ENCODE results near the gene PRDM16.

PRDM16 gene

DNA sequence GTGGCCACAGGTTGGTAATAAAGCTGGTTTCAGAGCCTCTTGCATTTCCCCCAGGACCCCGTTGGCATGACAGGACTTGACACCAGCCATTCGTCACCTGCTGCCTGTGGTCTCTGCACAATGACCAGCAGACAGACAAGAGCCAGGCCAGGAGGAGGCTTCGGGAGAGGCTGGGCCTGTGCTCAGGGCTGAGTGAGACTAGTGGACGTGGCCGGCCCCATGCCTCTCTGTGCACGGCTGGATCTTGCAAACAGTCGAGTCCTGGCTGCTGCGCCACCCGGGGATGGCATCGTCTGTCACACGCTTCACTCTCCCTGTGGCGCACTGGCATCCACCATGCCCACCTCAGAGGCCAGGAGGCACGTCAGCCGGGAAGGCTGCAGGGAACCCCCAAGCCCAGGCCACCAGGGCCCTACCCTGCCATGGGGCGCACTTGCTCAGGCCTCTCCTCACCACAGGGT, 208.0 kb downstream of the PRDM16 start:
- DNase-seq (ENCODE audit: low spot score), result no peak
- TF ChIP-seq, protein P1, sequence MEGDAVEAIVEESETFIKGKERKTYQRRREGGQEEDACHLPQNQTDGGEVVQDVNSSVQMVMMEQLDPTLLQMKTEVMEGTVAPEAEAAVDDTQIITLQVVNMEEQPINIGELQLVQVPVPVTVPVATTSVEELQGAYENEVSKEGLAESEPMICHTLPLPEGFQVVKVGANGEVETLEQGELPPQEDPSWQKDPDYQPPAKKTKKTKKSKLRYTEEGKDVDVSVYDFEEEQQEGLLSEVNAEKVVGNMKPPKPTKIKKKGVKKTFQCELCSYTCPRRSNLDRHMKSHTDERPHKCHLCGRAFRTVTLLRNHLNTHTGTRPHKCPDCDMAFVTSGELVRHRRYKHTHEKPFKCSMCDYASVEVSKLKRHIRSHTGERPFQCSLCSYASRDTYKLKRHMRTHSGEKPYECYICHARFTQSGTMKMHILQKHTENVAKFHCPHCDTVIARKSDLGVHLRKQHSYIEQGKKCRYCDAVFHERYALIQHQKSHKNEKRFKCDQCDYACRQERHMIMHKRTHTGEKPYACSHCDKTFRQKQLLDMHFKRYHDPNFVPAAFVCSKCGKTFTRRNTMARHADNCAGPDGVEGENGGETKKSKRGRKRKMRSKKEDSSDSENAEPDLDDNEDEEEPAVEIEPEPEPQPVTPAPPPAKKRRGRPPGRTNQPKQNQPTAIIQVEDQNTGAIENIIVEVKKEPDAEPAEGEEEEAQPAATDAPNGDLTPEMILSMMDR (IDR thresholded peaks at IDR 0.05; ENCODE audit: borderline replicate concordance, control extremely low read depth, extremely low read depth, insufficient read depth, missing control alignments), result no peak
- in situ Hi-C loops (cut with MboI; ENCODE audit: low sequenced_read_pairs, unreplicated experiment), result no loop called here

DNA sequence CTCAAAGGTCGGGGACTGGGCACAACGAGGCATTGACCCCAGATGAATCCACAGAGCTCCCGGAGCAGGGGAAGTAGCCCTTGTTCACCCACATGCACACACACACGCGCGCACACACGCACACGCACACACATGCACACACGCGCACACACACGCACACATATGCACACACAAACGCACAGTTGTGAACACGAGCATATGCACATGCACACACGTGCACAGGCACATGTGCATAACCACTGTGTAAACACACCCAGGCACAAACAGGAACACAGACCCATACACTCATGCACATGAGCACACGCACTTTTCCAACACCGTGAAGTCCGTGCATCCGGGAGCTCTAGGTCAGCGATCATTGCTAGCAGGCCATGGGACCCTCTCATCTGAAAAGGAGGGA, 208.6 kb downstream of the PRDM16 start:
- DNase-seq (ENCODE audit: low spot score), result no peak
- TF ChIP-seq, protein P1 (IDR thresholded peaks at IDR 0.05; ENCODE audit: borderline replicate concordance, control extremely low read depth, extremely low read depth, insufficient read depth, missing control alignments), result no peak
- in situ Hi-C loops (cut with MboI; ENCODE audit: low sequenced_read_pairs, unreplicated experiment), result no loop called here

DNA sequence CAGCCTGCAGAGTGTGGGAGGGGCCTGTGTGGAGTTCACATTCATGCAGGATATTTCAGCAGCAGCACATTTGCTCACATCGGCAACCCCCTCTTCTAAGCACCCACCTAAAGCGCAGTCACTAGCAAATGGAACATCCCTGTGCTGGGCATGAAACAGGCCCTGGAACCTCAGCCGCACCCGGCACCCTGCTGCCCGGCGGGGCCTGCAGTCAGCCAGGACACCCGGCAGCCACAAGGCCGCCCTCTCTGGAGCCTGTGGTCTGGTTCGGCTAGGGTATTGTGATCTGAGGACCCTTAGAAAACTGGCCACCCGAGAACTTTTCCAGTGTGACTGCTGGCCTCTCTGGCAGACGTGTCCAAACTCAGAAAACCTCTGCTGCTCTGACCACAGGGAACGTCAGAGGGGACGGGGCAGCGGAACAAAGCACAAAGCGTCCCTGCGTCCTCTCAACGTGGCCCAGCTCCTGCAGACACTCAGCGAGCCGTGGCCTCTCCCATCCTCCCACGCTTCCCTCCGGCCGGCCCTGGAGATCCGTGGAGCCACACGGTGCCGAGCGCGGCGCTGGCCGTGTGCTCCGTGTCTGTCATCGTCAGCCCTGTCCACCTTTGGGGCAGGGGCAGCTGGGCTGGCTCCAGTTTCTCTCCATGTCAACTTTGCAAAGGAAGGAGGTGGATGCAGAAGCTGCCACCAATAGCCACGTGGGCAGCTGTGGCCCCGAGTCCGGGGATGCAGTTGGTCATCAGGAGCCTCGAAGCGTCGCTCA, 209.6 kb downstream of the PRDM16 start:
- in situ Hi-C loops (cut with MboI; ENCODE audit: low sequenced_read_pairs, unreplicated experiment), result no loop called here
- TF ChIP-seq, protein P1 (IDR thresholded peaks at IDR 0.05; ENCODE audit: borderline replicate concordance, control extremely low read depth, extremely low read depth, insufficient read depth, missing control alignments), result no peak

DNA sequence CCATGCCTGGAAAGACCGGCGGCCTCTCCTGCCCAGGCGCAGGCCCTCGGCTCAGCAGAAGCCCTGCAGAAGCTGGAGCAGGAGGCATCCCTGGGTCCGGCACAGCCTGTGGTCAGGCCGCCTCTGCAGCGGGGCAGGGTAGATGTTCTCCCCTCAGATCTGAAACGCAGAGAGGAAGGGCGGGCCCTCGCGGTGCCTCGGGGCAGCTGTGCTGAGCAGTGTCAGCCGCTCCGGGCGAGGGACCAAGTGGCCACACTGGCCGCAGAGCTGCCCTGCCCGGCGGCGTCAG, 210.1 kb downstream of the PRDM16 start:
- in situ Hi-C loops (cut with MboI; ENCODE audit: low sequenced_read_pairs, unreplicated experiment), result no loop called here
- DNase-seq (ENCODE audit: low spot score), result no peak
- TF ChIP-seq, protein P1 (IDR thresholded peaks at IDR 0.05; ENCODE audit: borderline replicate concordance, control extremely low read depth, extremely low read depth, insufficient read depth, missing control alignments), result no peak

More for the DNA sequence above, 209.6 kb downstream of the PRDM16 start:
- no peak for DNase-seq (ENCODE audit: low spot score)

DNA sequence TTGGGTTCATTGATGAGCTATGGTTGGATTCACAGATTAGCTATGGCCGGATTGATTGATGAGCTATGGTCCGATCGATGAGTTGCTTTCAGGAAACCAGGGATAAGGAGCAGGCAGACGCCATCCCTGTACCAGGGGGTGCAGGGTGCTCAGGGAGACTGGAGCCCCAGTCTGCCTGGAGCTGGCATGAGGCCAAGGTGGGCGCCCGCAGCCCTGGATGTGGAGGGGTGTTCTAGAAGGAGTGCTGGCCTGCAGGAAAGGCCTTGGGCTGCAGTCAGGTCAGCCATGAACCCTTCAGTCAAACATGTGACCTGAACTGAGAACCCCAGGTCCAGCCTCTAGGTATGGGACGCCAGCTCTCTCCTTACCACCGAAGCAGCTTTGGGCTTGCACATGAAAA, 212.7 kb downstream of the PRDM16 start:
- TF ChIP-seq, protein P1 (IDR thresholded peaks at IDR 0.05; ENCODE audit: borderline replicate concordance, control extremely low read depth, extremely low read depth, insufficient read depth, missing control alignments), result no peak

DNA sequence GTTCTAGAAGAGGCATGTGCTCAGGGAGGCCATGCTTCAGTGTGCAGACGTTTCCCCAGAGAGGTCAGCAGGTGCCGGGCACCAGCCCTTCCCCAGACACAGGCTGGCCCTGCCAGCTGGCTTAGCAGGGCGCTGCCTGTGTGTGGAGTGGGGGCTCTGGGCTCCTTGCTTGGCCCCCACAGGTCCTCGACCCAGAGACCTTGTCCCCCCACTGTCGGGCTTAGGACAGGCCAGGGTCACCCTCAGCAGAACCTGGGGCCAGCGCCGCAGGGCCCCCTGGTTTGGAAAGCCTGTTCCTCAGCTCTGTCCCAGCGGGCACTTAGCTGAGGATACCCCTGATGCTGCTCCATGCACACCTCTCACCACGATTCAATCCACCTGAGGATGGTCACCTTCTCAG, 213.2 kb downstream of the PRDM16 start:
- in situ Hi-C loops (cut with MboI; ENCODE audit: low sequenced_read_pairs, unreplicated experiment), result no loop called here
- TF ChIP-seq, protein P1 (IDR thresholded peaks at IDR 0.05; ENCODE audit: borderline replicate concordance, control extremely low read depth, extremely low read depth, insufficient read depth, missing control alignments), result no peak

More for the DNA sequence above, 212.7 kb downstream of the PRDM16 start:
- in situ Hi-C loops (cut with MboI; ENCODE audit: low sequenced_read_pairs, unreplicated experiment), result no loop called here
- DNase-seq (ENCODE audit: low spot score), result no peak

More for the DNA sequence above, 213.2 kb downstream of the PRDM16 start:
- no peak for DNase-seq (ENCODE audit: low spot score)
